Activated T-cell treated with anti-CD3 and anti-CD28 coated beads, Interleukin-2, amount 50 U/mL, for 72 hours (primary cell): ENCODE results near the gene ARL5A. TPM values are rescaled to one million over a fixed set of nuclear protein-coding genes. Genes with fewer than 3 reads are reported as not detected.

Source experiments
- ATAC-seq, 2 donors: fragments of 150-1000 bp; cut with Tn5 transposase; replicated peaks in 1 of 2; 2 replicates each; pipeline ENCODE4 v1.10.0; 2021; ENCODE audit warnings: moderate library complexity in 2 of 2, mild to moderate bottlenecking in 1 of 2
- DNase-seq, 2 donors: peaks; one replicate each; pipeline ENCODE4 v3.0.0; 2021 to 2022; ENCODE audit warnings: mixed read lengths in 1 of 2
- H3K27ac Mint-ChIP-seq: one replicate; pipeline ENCODE4 v1.8.0; 2022; ENCODE audit warnings: mild to moderate bottlenecking, moderate library complexity, mixed read lengths
- H3K27me3 Mint-ChIP-seq: one replicate; pipeline ENCODE4 v1.8.0; 2022; ENCODE audit warnings: low read depth, mixed read lengths
- H3K36me3 Mint-ChIP-seq, 2 donors: one replicate each; pipeline ENCODE4 v1.8.0; 2022; ENCODE audit warnings: mixed read lengths in 2 of 2, mild to moderate bottlenecking in 1 of 2; ENCODE audit not compliant: insufficient read depth in 2 of 2
- H3K4me1 Mint-ChIP-seq: one replicate; pipeline ENCODE4 v1.8.0; 2022; ENCODE audit warnings: low read depth, mixed read lengths
- H3K4me3 Mint-ChIP-seq, 2 donors: one replicate each; pipeline ENCODE4 v1.8.0; 2022; ENCODE audit warnings: mild to moderate bottlenecking in 2 of 2, mixed read lengths in 2 of 2, moderate library complexity in 2 of 2
- H3K9me3 Mint-ChIP-seq, 2 donors: one replicate each; pipeline ENCODE4 v1.8.0; 2022; ENCODE audit warnings: mixed read lengths in 2 of 2
- total RNA-seq, 2 donors: library from RNA; stranded (reverse); gene quantifications; one replicate each; pipeline ENCODE4 v1.2.3, GENCODE V29; 2022

ARL5A gene
- total RNA-seq, 2 donors from 2014 or later, result 38.4 to 46.3 TPM

- Mint-ChIP-seq H3K4me3 (no peak overlapping the region), H3K9me3 (peaks cover 2% of the 10 kb centered on the region in 2 donors), H3K27ac (no peak overlapping the region), H3K36me3 (peaks cover 4 to 21% of the 10 kb centered on the region in 2 donors), H3K4me1 (peaks cover 7% of the 10 kb centered on the region), H3K27me3 (no peaks in the 10 kb centered on the region)
- ATAC-seq (no peak), DNase-seq (no peak)
These were observed 45.1 kb downstream of the ARL5A start for GRCh38 chr2:151783133-151783520.

GRCh38 chr2:151782378-151783132, 45.7 kb downstream of the ARL5A start:
- Mint-ChIP-seq H3K9me3 (peaks cover 2% of the 10 kb centered on the region in 2 donors), H3K27me3 (no peaks in the 10 kb centered on the region), H3K4me1 (peaks cover 7% of the 10 kb centered on the region), H3K27ac (no peak overlapping the region), H3K36me3 (peaks cover 4 to 24% of the 10 kb centered on the region in 2 donors), H3K4me3 (no peak overlapping the region)
- DNase-seq (no peak), ATAC-seq (no peak)

- Mint-ChIP-seq H3K36me3 (peaks cover 4 to 27% of the 10 kb centered on the region in 2 donors), H3K27me3 (no peaks in the 10 kb centered on the region), H3K4me3 (no peak overlapping the region), H3K4me1 (peaks cover 7% of the 10 kb centered on the region), H3K27ac (no peak overlapping the region), H3K9me3 (peaks cover 2% of the 10 kb centered on the region in 2 donors)
- ATAC-seq (no peak), DNase-seq (no peak)
These were observed 46.6 kb downstream of the ARL5A start for GRCh38 chr2:151781642-151782041.

GRCh38 chr2:151780938-151781337, 47.3 kb downstream of the ARL5A start:
- no peaks in the 10 kb centered on the region for H3K27me3 Mint-ChIP-seq
- no peak overlapping the region for H3K4me3 Mint-ChIP-seq
- H3K9me3 Mint-ChIP-seq, result peaks cover 2% of the 10 kb centered on the region in 2 donors
- ATAC-seq (no peak), DNase-seq (no peak)
- peaks cover 7% of the 10 kb centered on the region for H3K4me1 Mint-ChIP-seq
- H3K27ac Mint-ChIP-seq, result no peak overlapping the region
- H3K36me3 Mint-ChIP-seq, result peaks cover 4 to 27% of the 10 kb centered on the region in 2 donors

- Mint-ChIP-seq H3K27ac (no peak overlapping the region), H3K27me3 (no peaks in the 10 kb centered on the region), H3K36me3 (peaks cover 4 to 22% of the 10 kb centered on the region in 2 donors), H3K9me3 (peaks cover 2% of the 10 kb centered on the region in 2 donors), H3K4me3 (no peak overlapping the region), H3K4me1 (peaks cover 12% of the 10 kb centered on the region)
- no peak for ATAC-seq
- DNase-seq, result no peak
These were observed 50.3 kb downstream of the ARL5A start for GRCh38 chr2:151777935-151778334.

- Mint-ChIP-seq H3K4me3 (no peak overlapping the region), H3K4me1 (peaks cover 7% of the 10 kb centered on the region), H3K36me3 (peaks cover 4 to 22% of the 10 kb centered on the region in 2 donors), H3K9me3 (peaks cover 2% of the 10 kb centered on the region in 2 donors), H3K27ac (no peak overlapping the region), H3K27me3 (no peaks in the 10 kb centered on the region)
- DNase-seq (no peak), ATAC-seq (no peak)
These were observed 50.7 kb downstream of the ARL5A start for GRCh38 chr2:151777487-151777886.

- Mint-ChIP-seq H3K27ac (no peak overlapping the region), H3K4me1 (peaks cover 7% of the 10 kb centered on the region), H3K9me3 (peaks cover 2% of the 10 kb centered on the region in 2 donors), H3K4me3 (no peak overlapping the region), H3K27me3 (no peaks in the 10 kb centered on the region), H3K36me3 (peaks cover 4 to 20% of the 10 kb centered on the region in 2 donors)
- no peak for ATAC-seq
- no peak for DNase-seq
These were observed 51.9 kb downstream of the ARL5A start for GRCh38 chr2:151776367-151776766.

- no peak for DNase-seq
- Mint-ChIP-seq H3K9me3 (peaks cover 2% of the 10 kb centered on the region in 2 donors), H3K27me3 (no peaks in the 10 kb centered on the region), H3K36me3 (peaks cover 4 to 16% of the 10 kb centered on the region in 2 donors), H3K4me3 (no peak overlapping the region), H3K27ac (no peak overlapping the region), H3K4me1 (peaks cover 7% of the 10 kb centered on the region)
- ATAC-seq, result no peak
These were observed 53.0 kb downstream of the ARL5A start for GRCh38 chr2:151775057-151775740.

GRCh38 chr2:151774506-151774905, 53.7 kb downstream of the ARL5A start:
- Mint-ChIP-seq H3K4me1 (peaks cover 7% of the 10 kb centered on the region), H3K9me3 (peaks cover 1 to 4% of the 10 kb centered on the region in 2 donors), H3K4me3 (no peak overlapping the region), H3K36me3 (peaks cover 3 to 16% of the 10 kb centered on the region in 2 donors), H3K27ac (no peak overlapping the region), H3K27me3 (no peaks in the 10 kb centered on the region)
- ATAC-seq (no peak), DNase-seq (no peak)

GRCh38 chr2:151771599-151772358, 56.4 kb downstream of the ARL5A start:
- no peak for DNase-seq
- peaks cover 16% of the 10 kb centered on the region for H3K4me1 Mint-ChIP-seq
- H3K27ac Mint-ChIP-seq, result no peak overlapping the region
- H3K36me3 Mint-ChIP-seq, result peaks cover 0 to 2% of the 10 kb centered on the region in 2 donors
- H3K9me3 Mint-ChIP-seq, result peaks cover 1 to 2% of the 10 kb centered on the region in 2 donors
- H3K4me3 Mint-ChIP-seq, result no peak overlapping the region
- no peak for ATAC-seq
- H3K27me3 Mint-ChIP-seq, result no peaks in the 10 kb centered on the region

- Mint-ChIP-seq H3K4me1 (peaks cover 23% of the 10 kb centered on the region), H3K9me3 (peaks cover 1 to 2% of the 10 kb centered on the region in 2 donors), H3K36me3 (no peaks in the 10 kb centered on the region), H3K27me3 (no peaks in the 10 kb centered on the region), H3K27ac (no peak overlapping the region), H3K4me3 (no peak overlapping the region)
- DNase-seq (no peak), ATAC-seq (no peak)
These were observed 57.2 kb downstream of the ARL5A start for GRCh38 chr2:151770995-151771394.

- H3K36me3 Mint-ChIP-seq, result no peaks in the 10 kb centered on the region
- DNase-seq, result no peak
- peak overlapping the region; percentile 2 for H3K27ac Mint-ChIP-seq
- no peak for ATAC-seq
- peaks cover 18% of the 10 kb centered on the region for H3K4me1 Mint-ChIP-seq
- H3K27me3 Mint-ChIP-seq, result no peaks in the 10 kb centered on the region
- peaks cover 1 to 2% of the 10 kb centered on the region in 2 donors for H3K9me3 Mint-ChIP-seq
- no peak overlapping the region for H3K4me3 Mint-ChIP-seq
These were observed 58.6 kb downstream of the ARL5A start for GRCh38 chr2:151769606-151770005.

GRCh38 chr2:151767536-151767935, 60.7 kb downstream of the ARL5A start:
- Mint-ChIP-seq H3K4me3 (no peak overlapping the region), H3K36me3 (no peaks in the 10 kb centered on the region), H3K27me3 (no peaks in the 10 kb centered on the region), H3K27ac (no peak overlapping the region), H3K4me1 (peaks cover 16% of the 10 kb centered on the region), H3K9me3 (peaks cover 1 to 2% of the 10 kb centered on the region in 2 donors)
- no peak for DNase-seq
- ATAC-seq, result no peak
